HepG2 (cell line): ENCODE results near the gene LANCL3. TPM values are rescaled to one million over a fixed set of nuclear protein-coding genes. Genes with fewer than 3 reads are reported as not detected.
A peak's percentile ranks its signal among the peaks of the same experiment; 100 is the strongest.

Experiments used
- ATAC-seq: fragments of 200-7000 bp; cut with Tn5 transposase; 3 replicates; pipeline ENCODE4 v1.9.1; 2020; ENCODE audit warnings: mild to moderate bottlenecking, moderate library complexity
- BruUV-seq: library from RNA; stranded (reverse); fragments of 400-500 nt; replicated peaks from 2 replicates; lab custom pipeline; 2021; lab: Mats Ljungman, UMichigan
- CTCF ChIA-PET: fragments of 300-600 bp; formaldehyde crosslinking; extraction: SDS; loops from one replicate; lab custom pipeline; 2021; ENCODE audit warnings: low total read pairs, inconsistent platforms, low intra/inter-chr PET ratio; lab: Yijun Ruan, JAX
- POLR2A ChIA-PET: fragments of 350-600 bp; sonication (Branson Sonifier 250); formaldehyde crosslinking; loops from one replicate; lab custom pipeline; 2020; ENCODE audit warnings: antibody characterized with exemption, inconsistent platforms; lab: Yijun Ruan, JAX
- DNase-seq: peaks from one replicate; pipeline ENCODE4 v3.0.0-alpha.2; 2015; ENCODE audit warnings: low spot score
- FAIRE-seq: peaks from 3 replicates; lab custom pipeline; 2011; peaks lifted over from hg19 to GRCh38; lab: Jason Lieb, UNC
- H2AFZ ChIP-seq: one replicate; pipeline ENCODE4 v1.6.1; 2011; ENCODE audit warnings: low read length, inconsistent platforms
- H3K27ac ChIP-seq: fragments of 300-600 bp; 3 replicates; pipeline ENCODE4 v1.8.0; 2011; ENCODE audit warnings: mixed run types, mild to moderate bottlenecking, mixed read lengths, low read length, inconsistent platforms; ENCODE audit not compliant: insufficient read depth; ENCODE audit errors: extremely low read length
- H3K27me3 ChIP-seq, 2 experiments: fragments of 200-600 bp in 1 of 2; 2 replicates in 1 of 2; 3 replicates in 1 of 2; pipeline versions ENCODE4 v1.6.0 to v1.8.0; 2011; ENCODE audit warnings: low read length in 2 of 2, mild to moderate bottlenecking in 2 of 2, moderate library complexity in 2 of 2, inconsistent platforms in 1 of 2; ENCODE audit not compliant: insufficient read depth in 2 of 2, control insufficient read depth in 1 of 2
- H3K36me3 ChIP-seq, 2 experiments: fragments of 200-600 bp in 1 of 2; replicated peaks in 1 of 2; 2 replicates in 1 of 2; 3 replicates in 1 of 2; pipeline versions ENCODE4 v1.5.1 to v1.8.0; 2011; ENCODE audit warnings: low read length in 2 of 2, inconsistent platforms in 1 of 2; ENCODE audit not compliant: insufficient read depth in 2 of 2, control insufficient read depth in 1 of 2
- H3K4me1 ChIP-seq: 2 replicates; pipeline ENCODE4 v1.5.1; 2012; ENCODE audit warnings: low read length, inconsistent platforms; ENCODE audit not compliant: insufficient read depth
- H3K4me2 ChIP-seq: 2 replicates; pipeline ENCODE4 v1.6.0; 2011; ENCODE audit warnings: low read depth, low read length, inconsistent platforms
- H3K4me3 ChIP-seq, 3 experiments: fragments of 200-600 bp in 1 of 3; sonication (generic), shearing (Covaris generic) in 1 of 3; replicated peaks in 1 of 3; 2 replicates each; pipeline ENCODE4 v1.5.1; 2011 to 2016; ENCODE audit warnings: low read length in 3 of 3, inconsistent platforms in 2 of 3, low read depth in 2 of 3, mild to moderate bottlenecking in 2 of 3, control low read depth in 1 of 3, mixed read lengths in 1 of 3; ENCODE audit not compliant: insufficient read depth in 1 of 3
- H3K79me2 ChIP-seq: one replicate; pipeline ENCODE4 v1.6.1; 2011; ENCODE audit warnings: low read length, inconsistent platforms; ENCODE audit not compliant: insufficient read depth
- H3K9ac ChIP-seq: 2 replicates; pipeline ENCODE4 v1.6.0; 2011; ENCODE audit warnings: mild to moderate bottlenecking, low read depth, low read length, inconsistent platforms; ENCODE audit not compliant: insufficient read depth
- H3K9me3 ChIP-seq: 2 replicates; pipeline ENCODE4 v1.5.1; 2012; ENCODE audit warnings: mild to moderate bottlenecking, low read length
- H4K20me1 ChIP-seq: 2 replicates; pipeline ENCODE4 v1.6.0; 2011; ENCODE audit warnings: inconsistent platforms, mild to moderate bottlenecking, low read length, moderate library complexity; ENCODE audit not compliant: insufficient read depth
- AHR ChIP-seq: IDR thresholded peaks from 2 replicates; pipeline ENCODE4 v1.6.1; 2018; ENCODE audit warnings: missing genetic modification reagents, missing compliant biosample characterization
- ARNTL ChIP-seq: sonication (generic); formaldehyde crosslinking; IDR thresholded peaks from 2 replicates; pipeline ENCODE4 v1.4.0; 2020; ENCODE audit warnings: mild to moderate bottlenecking, missing genetic modification reagents
- ATF7 ChIP-seq, 2 experiments: fragments of 450-650 bp in 1 of 2; sonication (generic) in 1 of 2; formaldehyde crosslinking in 1 of 2; IDR thresholded peaks; 2 replicates each; pipeline versions ENCODE4 v1.4.0 to v1.6.1; 2016 to 2020; ENCODE audit warnings: antibody characterized with exemption in 1 of 2, mild to moderate bottlenecking in 1 of 2, missing genetic modification reagents in 1 of 2
- KLF12 ChIP-seq: sonication (generic); formaldehyde crosslinking; IDR thresholded peaks from 2 replicates; pipeline ENCODE4 v1.4.0; 2020; ENCODE audit warnings: missing genetic modification reagents, borderline replicate concordance
- NFRKB ChIP-seq: fragments of 450-650 bp; IDR thresholded peaks from 2 replicates; pipeline ENCODE4 v1.6.1; 2017
- ZNF274 ChIP-seq: sonication (generic); formaldehyde crosslinking; IDR thresholded peaks from 2 replicates; pipeline ENCODE4 v1.5.1; 2020; ENCODE audit warnings: mild to moderate bottlenecking, missing genetic modification reagents
- WGBS: methylation state at CpG from one replicate; pipeline ENCODE4 v1.1.6; 2017; ENCODE audit warnings: low lambda C conversion rate; 5-methylcytosine and 5-hydroxymethylcytosine counted together
- in situ Hi-C: cut with HindIII; loops from 2 replicates; pipeline ENCODE4 v1.10.0; 2017; ENCODE audit warnings: low pct_unique_long_range_greater_than_20kb; ENCODE audit not compliant: extremely low pct_ligation_motif_present
- intact Hi-C: fragments of 100-400 bp; cut with micrococcal nuclease; formaldehyde crosslinking; loops from one replicate; pipeline ENCODE4 v1.10.0; 2022; ENCODE audit not compliant: unreplicated experiment
- polyA plus RNA-seq, 8 experiments: library from polyadenylated mRNA; depleted of rRNA in 3 of 8; stranded (reverse) in 7 of 8; unstranded in 1 of 8; fragments of >200 nt; fragmentation: Illumina TruSeq in 4 of 8; extraction: Trizol in 4 of 8; gene quantifications; 2 replicates each; pipeline versions ENCODE4 v1.2.1 to v1.2.3, GENCODE V29; 2011 to 2016; ENCODE audit warnings: low read depth in 4 of 8, missing spikeins in 1 of 8, mixed read lengths in 1 of 8; ENCODE audit not compliant: insufficient read depth in 1 of 8
- total RNA-seq, 5 experiments: library from RNA; depleted of rRNA; stranded (reverse); fragments of >200 nt; fragmentation: Illumina TruSeq; extraction: Trizol; gene quantifications; 2 replicates each; pipeline ENCODE4 v1.2.3, GENCODE V29; 2016; ENCODE audit warnings: low read depth in 1 of 5
- TF ChIP-seq, protein P1 (sequence below): sonication (generic); formaldehyde crosslinking; IDR thresholded peaks from 2 replicates; pipeline ENCODE4 v1.5.1; 2020; ENCODE audit warnings: mild to moderate bottlenecking, missing genetic modification reagents
- TF ChIP-seq, protein P2 (sequence below): sonication (generic); formaldehyde crosslinking; IDR thresholded peaks from 2 replicates; pipeline ENCODE4 v1.4.0; 2020; ENCODE audit warnings: mild to moderate bottlenecking, missing genetic modification reagents

LANCL3 gene
- total and polyA plus RNA-seq, 2 of the 13 experiments (the other 11 are each of a cell fraction or from before 2014, with no cell fraction given), result not detected

GRCh38 chrX:37652589-37653231 is 81.2 kb downstream of the LANCL3 start (continued):
- TF ChIP-seq, protein P1, sequence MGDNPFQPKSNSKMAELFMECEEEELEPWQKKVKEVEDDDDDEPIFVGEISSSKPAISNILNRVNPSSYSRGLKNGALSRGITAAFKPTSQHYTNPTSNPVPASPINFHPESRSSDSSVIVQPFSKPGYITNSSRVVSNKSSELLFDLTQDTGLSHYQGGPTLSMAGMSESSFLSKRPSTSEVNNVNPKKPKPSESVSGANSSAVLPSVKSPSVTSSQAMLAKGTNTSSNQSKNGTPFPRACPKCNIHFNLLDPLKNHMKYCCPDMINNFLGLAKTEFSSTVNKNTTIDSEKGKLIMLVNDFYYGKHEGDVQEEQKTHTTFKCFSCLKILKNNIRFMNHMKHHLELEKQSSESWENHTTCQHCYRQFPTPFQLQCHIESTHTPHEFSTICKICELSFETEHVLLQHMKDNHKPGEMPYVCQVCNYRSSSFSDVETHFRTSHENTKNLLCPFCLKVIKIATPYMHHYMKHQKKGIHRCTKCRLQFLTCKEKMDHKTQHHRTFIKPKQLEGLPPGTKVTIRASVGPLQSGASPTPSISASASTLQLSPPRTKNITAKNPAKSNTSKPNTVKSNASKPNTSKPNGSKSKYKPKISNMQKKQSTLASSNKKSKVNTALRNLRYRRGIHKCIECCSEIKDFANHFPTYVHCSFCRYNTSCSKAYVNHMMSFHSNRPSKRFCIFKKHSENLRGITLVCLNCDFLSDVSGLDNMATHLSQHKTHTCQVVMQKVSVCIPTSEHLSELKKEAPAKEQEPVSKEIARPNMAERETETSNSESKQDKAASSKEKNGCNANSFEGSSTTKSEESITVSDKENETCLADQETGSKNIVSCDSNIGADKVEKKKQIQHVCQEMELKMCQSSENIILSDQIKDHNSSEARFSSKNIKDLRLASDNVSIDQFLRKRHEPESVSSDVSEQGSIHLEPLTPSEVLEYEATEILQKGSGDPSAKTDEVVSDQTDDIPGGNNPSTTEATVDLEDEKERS (CRISPR knock-in tag), result no peak
- TF ChIP-seq ZNF274 (CRISPR knock-in tag) (no peak), AHR (CRISPR knock-in tag) (no peak)
- TF ChIP-seq, protein P2, sequence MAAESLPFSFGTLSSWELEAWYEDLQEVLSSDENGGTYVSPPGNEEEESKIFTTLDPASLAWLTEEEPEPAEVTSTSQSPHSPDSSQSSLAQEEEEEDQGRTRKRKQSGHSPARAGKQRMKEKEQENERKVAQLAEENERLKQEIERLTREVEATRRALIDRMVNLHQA, result no peak

- no peak for FAIRE-seq
- Histone ChIP-seq H3K9me3 (no peaks in the 10 kb centered on the region), H3K36me3 (no peaks in the 10 kb centered on the region), H3K9ac (no peak overlapping the region), H3K79me2 (no peaks in the 10 kb centered on the region), H2AFZ (no peak overlapping the region), H3K4me3 (no peak overlapping the region), H3K27ac (no peak overlapping the region), H3K4me2 (no peak overlapping the region), H3K4me1 (no peaks in the 10 kb centered on the region), H3K27me3 (no peaks in the 10 kb centered on the region), H4K20me1 (no peaks in the 10 kb centered on the region)
- ATAC-seq, result no peak
- in situ Hi-C loops, result no loop called here
- no TSS peak for BruUV-seq
- intact Hi-C loops, result no loop called here
- WGBS, result 0% methylated on average over 1 of the region's 1 CpG
- TF ChIP-seq ARNTL (CRISPR knock-in tag) (no peak), ATF7 (IDR thresholded peaks at IDR 0.05) (peak; percentile 74), ATF7 (CRISPR knock-in tag; IDR thresholded peaks at IDR 0.05) (no peak), NFRKB (no peak), KLF12 (CRISPR knock-in tag) (no peak)
- DNase-seq, result no peak
- ChIA-PET POLR2A (no interaction called here), CTCF (no interaction called here)
Observed at GRCh38 chrX:37653397-37654085, 82.1 kb downstream of the LANCL3 start.
